H9 (cell line): ENCODE data around the gene CYB5R3. TPM values are rescaled to one million over a fixed set of nuclear protein-coding genes. Genes with fewer than 3 reads are reported as not detected.

Experiments used
- DNase-seq: peaks from one replicate; pipeline ENCODE4 v3.0.0-alpha.2; 2017
- H2AFZ ChIP-seq: one replicate; pipeline ENCODE4 v1.6.1; 2013; ENCODE audit warnings: mild to moderate bottlenecking, low read length, control low read depth, moderate library complexity
- H2AK5ac ChIP-seq: 2 replicates; pipeline ENCODE4 v1.6.1; 2013; ENCODE audit warnings: low read length, control low read depth, mixed read lengths; ENCODE audit not compliant: insufficient read length
- H2BK120ac ChIP-seq: one replicate; pipeline ENCODE4 v1.6.1; 2013; ENCODE audit warnings: low read depth, mild to moderate bottlenecking, low read length, control low read depth, inconsistent platforms; ENCODE audit not compliant: poor library complexity, severe bottlenecking
- H2BK12ac ChIP-seq: 2 replicates; pipeline ENCODE4 v1.6.1; 2013; ENCODE audit warnings: low read length, control low read depth, mixed read lengths, low read depth; ENCODE audit not compliant: insufficient read length
- H2BK15ac ChIP-seq: 2 replicates; pipeline ENCODE4 v1.6.1; 2013; ENCODE audit warnings: low read depth, low read length, control low read depth
- H2BK20ac ChIP-seq: one replicate; pipeline ENCODE4 v1.6.1; 2013; ENCODE audit warnings: low read depth, mild to moderate bottlenecking, low read length, control low read depth, inconsistent platforms; ENCODE audit not compliant: poor library complexity, severe bottlenecking
- H2BK5ac ChIP-seq: 2 replicates; pipeline ENCODE4 v1.6.1; 2013; ENCODE audit warnings: low read length, control low read depth, mixed read lengths; ENCODE audit not compliant: insufficient read length
- H3K14ac ChIP-seq: 2 replicates; pipeline ENCODE4 v1.6.1; 2013; ENCODE audit warnings: low read length, control low read depth; ENCODE audit not compliant: insufficient read depth
- H3K18ac ChIP-seq: 2 replicates; pipeline ENCODE4 v1.6.1; 2013; ENCODE audit warnings: low read depth, mild to moderate bottlenecking, mixed read lengths, low read length, control low read depth; ENCODE audit not compliant: insufficient read length
- H3K23ac ChIP-seq: 2 replicates; pipeline ENCODE4 v1.6.1; 2013; ENCODE audit warnings: low read length, control low read depth, mixed read lengths, low read depth; ENCODE audit not compliant: insufficient read length
- H3K23me2 ChIP-seq: 2 replicates; pipeline ENCODE4 v1.6.1; 2013; ENCODE audit warnings: low read depth, mild to moderate bottlenecking, mixed read lengths, low read length, control low read depth; ENCODE audit not compliant: insufficient read length, poor library complexity, severe bottlenecking
- H3K27ac ChIP-seq: 2 replicates; pipeline ENCODE4 v1.5.1; 2013; ENCODE audit warnings: low read length, control low read depth, mixed read lengths, low read depth; ENCODE audit not compliant: insufficient read length
- H3K27me3 ChIP-seq: 2 replicates; pipeline ENCODE4 v1.6.1; 2013; ENCODE audit warnings: low read length, control low read depth, inconsistent platforms; ENCODE audit not compliant: insufficient read depth
- H3K4ac ChIP-seq: 2 replicates; pipeline ENCODE4 v1.6.1; 2013; ENCODE audit warnings: low read depth, mild to moderate bottlenecking, control low read depth, inconsistent platforms, low read length, moderate library complexity
- H3K4me1 ChIP-seq: 2 replicates; pipeline ENCODE4 v1.6.1; 2013; ENCODE audit warnings: low read length, control low read depth, inconsistent platforms; ENCODE audit not compliant: insufficient read depth
- H3K4me2 ChIP-seq: 2 replicates; pipeline ENCODE4 v1.6.1; 2013; ENCODE audit warnings: low read length, control low read depth, mixed read lengths; ENCODE audit not compliant: insufficient read length, insufficient read depth
- H3K56ac ChIP-seq: 2 replicates; pipeline ENCODE4 v1.6.1; 2013; ENCODE audit warnings: low read depth, mild to moderate bottlenecking, mixed read lengths, low read length, control low read depth; ENCODE audit not compliant: insufficient read length
- H3K79me1 ChIP-seq: 2 replicates; pipeline ENCODE4 v1.6.1; 2013; ENCODE audit warnings: low read depth, mild to moderate bottlenecking, moderate library complexity, low read length, control low read depth, inconsistent platforms; ENCODE audit not compliant: insufficient read depth, poor library complexity, severe bottlenecking
- H3K79me2 ChIP-seq: 2 replicates; pipeline ENCODE4 v1.6.1; 2013; ENCODE audit warnings: low read length, control low read depth, inconsistent platforms; ENCODE audit not compliant: insufficient read depth
- H3K9ac ChIP-seq: 2 replicates; pipeline ENCODE4 v1.6.1; 2013; ENCODE audit warnings: low read length, control low read depth, mixed read lengths; ENCODE audit not compliant: insufficient read length; ENCODE audit errors: extremely low read depth
- H3K9me3 ChIP-seq: one replicate; pipeline ENCODE4 v1.6.1; 2013; ENCODE audit warnings: low read depth, low read length, inconsistent platforms; ENCODE audit not compliant: control insufficient read depth
- H3T11ph ChIP-seq: one replicate; pipeline ENCODE4 v1.6.1; 2013; ENCODE audit warnings: mild to moderate bottlenecking, low read length, control low read depth, inconsistent platforms
- H4K20me1 ChIP-seq: one replicate; pipeline ENCODE4 v1.6.1; 2013; ENCODE audit not compliant: control insufficient read depth, insufficient read length, insufficient read depth
- H4K5ac ChIP-seq: 2 replicates; pipeline ENCODE4 v1.6.1; 2013; ENCODE audit warnings: low read depth, mild to moderate bottlenecking, mixed read lengths, low read length, control low read depth; ENCODE audit not compliant: insufficient read length
- H4K8ac ChIP-seq: replicated peaks from 2 replicates; pipeline ENCODE4 v1.6.1; 2013; ENCODE audit warnings: low read length, control low read depth, mixed read lengths, low read depth; ENCODE audit not compliant: insufficient read length
- H4K91ac ChIP-seq: 2 replicates; pipeline ENCODE4 v1.6.1; 2013; ENCODE audit warnings: low read depth, mild to moderate bottlenecking, moderate library complexity, mixed read lengths, low read length, control low read depth; ENCODE audit not compliant: insufficient read length
- H3K27ac Mint-ChIP-seq, 3 experiments: 2 replicates in 2 of 3; 3 replicates in 1 of 3; pipeline ENCODE4 v1.8.0; 2020 to 2021; ENCODE audit warnings: mixed read lengths in 3 of 3, mild to moderate bottlenecking in 1 of 3, moderate library complexity in 1 of 3
- H3K27me3 Mint-ChIP-seq: 2 replicates; pipeline ENCODE4 v1.8.0; 2021; ENCODE audit warnings: low read depth, mild to moderate bottlenecking, moderate library complexity, mixed read lengths
- H3K36me3 Mint-ChIP-seq, 3 experiments: 2 replicates in 2 of 3; 3 replicates in 1 of 3; pipeline ENCODE4 v1.8.0; 2020 to 2021; ENCODE audit warnings: low read depth in 3 of 3, mixed read lengths in 3 of 3; ENCODE audit not compliant: insufficient read depth in 1 of 3
- H3K4me1 Mint-ChIP-seq, 2 experiments: 2 replicates each; pipeline ENCODE4 v1.8.0; 2020; ENCODE audit warnings: mixed read lengths in 2 of 2
- H3K4me3 Mint-ChIP-seq, 2 experiments: 2 replicates in 1 of 2; 3 replicates in 1 of 2; pipeline ENCODE4 v1.8.0; 2020 to 2021; ENCODE audit warnings: mild to moderate bottlenecking in 2 of 2, mixed read lengths in 2 of 2, moderate library complexity in 1 of 2
- H3K9me3 Mint-ChIP-seq, 2 experiments: 2 replicates in 1 of 2; 3 replicates in 1 of 2; pipeline ENCODE4 v1.8.0; 2020; ENCODE audit warnings: mild to moderate bottlenecking in 2 of 2, mixed read lengths in 2 of 2, moderate library complexity in 1 of 2
- WGBS: extraction: QIAGEN DNeasy Blood & Tissue Kit; methylation state at CpG from one replicate; pipeline ENCODE4 v1.1.7; 2013; ENCODE audit warnings: missing lambda C conversion rate, low lambda C conversion rate, mixed read lengths; ENCODE audit not compliant: insufficient read length; ENCODE audit errors: extremely low coverage; 5-methylcytosine and 5-hydroxymethylcytosine counted together
- total RNA-seq: library from RNA; stranded (reverse); gene quantifications from 2 replicates; pipeline ENCODE4 v1.2.1, GENCODE V29; 2021
- TF ChIP-seq, protein P1 (sequence below): fragments of 200-600 bp; sonication (generic); conservative IDR thresholded peaks from 3 replicates; pipeline ENCODE4 v1.8.0; 2021; ENCODE audit warnings: antibody characterized with exemption, mild to moderate bottlenecking

The CYB5R3 gene
- total RNA-seq, 1 experiment from 2014 or later: 97.4 TPM

DNA sequence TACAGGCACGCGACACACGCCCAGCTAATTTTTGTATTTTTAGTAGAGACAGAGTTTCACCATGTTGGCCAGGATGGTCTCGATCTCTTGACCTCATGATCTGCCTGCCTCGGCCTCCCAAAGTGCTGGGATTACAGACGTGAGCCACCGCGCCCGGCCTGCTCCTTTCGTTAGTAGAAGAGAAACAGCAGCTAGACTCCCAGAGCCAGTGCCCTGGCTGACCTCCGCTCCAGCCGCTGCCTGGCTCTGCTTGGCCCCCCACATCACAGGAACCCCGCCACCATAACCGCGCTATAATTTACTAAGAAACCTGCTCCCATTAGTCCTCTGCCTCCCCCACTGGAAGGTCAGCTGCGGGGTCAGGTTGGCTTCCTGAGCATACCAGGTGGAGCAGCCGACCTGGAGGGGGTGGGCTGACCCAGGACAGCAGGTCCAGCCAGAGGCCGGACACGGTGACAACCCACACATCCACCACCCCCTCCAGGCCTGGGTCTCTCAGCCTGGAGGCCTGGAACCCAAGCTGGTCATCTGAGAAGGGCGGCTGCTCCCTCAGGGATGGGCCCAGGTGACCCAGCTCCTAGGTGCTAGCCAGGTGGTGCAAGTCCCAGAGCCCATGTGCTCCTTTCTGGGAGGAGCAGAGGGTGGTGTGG, 27.0 kb downstream of the CYB5R3 start:
- TF ChIP-seq, protein P1, sequence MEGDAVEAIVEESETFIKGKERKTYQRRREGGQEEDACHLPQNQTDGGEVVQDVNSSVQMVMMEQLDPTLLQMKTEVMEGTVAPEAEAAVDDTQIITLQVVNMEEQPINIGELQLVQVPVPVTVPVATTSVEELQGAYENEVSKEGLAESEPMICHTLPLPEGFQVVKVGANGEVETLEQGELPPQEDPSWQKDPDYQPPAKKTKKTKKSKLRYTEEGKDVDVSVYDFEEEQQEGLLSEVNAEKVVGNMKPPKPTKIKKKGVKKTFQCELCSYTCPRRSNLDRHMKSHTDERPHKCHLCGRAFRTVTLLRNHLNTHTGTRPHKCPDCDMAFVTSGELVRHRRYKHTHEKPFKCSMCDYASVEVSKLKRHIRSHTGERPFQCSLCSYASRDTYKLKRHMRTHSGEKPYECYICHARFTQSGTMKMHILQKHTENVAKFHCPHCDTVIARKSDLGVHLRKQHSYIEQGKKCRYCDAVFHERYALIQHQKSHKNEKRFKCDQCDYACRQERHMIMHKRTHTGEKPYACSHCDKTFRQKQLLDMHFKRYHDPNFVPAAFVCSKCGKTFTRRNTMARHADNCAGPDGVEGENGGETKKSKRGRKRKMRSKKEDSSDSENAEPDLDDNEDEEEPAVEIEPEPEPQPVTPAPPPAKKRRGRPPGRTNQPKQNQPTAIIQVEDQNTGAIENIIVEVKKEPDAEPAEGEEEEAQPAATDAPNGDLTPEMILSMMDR: no peak
- Histone ChIP-seq H3K14ac (no peak overlapping the region), H4K8ac (no peak overlapping the region), H4K20me1 (no peaks in the 10 kb centered on the region), H3K9me3 (no peaks in the 10 kb centered on the region), H3K27me3 (no peaks in the 10 kb centered on the region), H2BK5ac (no peak overlapping the region), H3K23me2 (no peaks in the 10 kb centered on the region), H3K23ac (no peak overlapping the region), H3K18ac (no peak overlapping the region), H3T11ph (no peak overlapping the region), H3K56ac (no peak overlapping the region), H3K79me1 (no peaks in the 10 kb centered on the region), H4K5ac (no peak overlapping the region), H2BK12ac (no peak overlapping the region), H3K4ac (no peak overlapping the region), H3K27ac (no peak overlapping the region), H3K79me2 (no peaks in the 10 kb centered on the region), H2AK5ac (no peak overlapping the region), H3K9ac (no peak overlapping the region), H2BK20ac (no peak overlapping the region), H2BK120ac (no peak overlapping the region), H3K4me2 (no peak overlapping the region), H4K91ac (no peak overlapping the region), H2BK15ac (no peak overlapping the region), H2AFZ (no peak overlapping the region), H3K4me1 (no peaks in the 10 kb centered on the region)
- Mint-ChIP-seq H3K4me3 (no peak overlapping the region), H3K27me3 (no peaks in the 10 kb centered on the region; the same call in 1 of the 2 replicates), H3K36me3 (peaks cover 3 to 30% (median 17%) of the 10 kb centered on the region in 3 experiments), H3K4me1 (peaks cover 12 to 17% of the 10 kb centered on the region in 2 experiments), H3K9me3 (no peaks in the 10 kb centered on the region), H3K27ac (peak overlapping the region in 2 of 3 experiments; percentile 61 to 90; a peak in 2 of 7 replicates)
- no peak for DNase-seq
- no CpG with 5 or more reads among the region's 20 CpGs for WGBS
